ENCODE data around the gene SLC9A5. TPM values are rescaled to one million over a fixed set of nuclear protein-coding genes. Genes with fewer than 3 reads are reported as not detected.

The SLC9A5 gene
- total and polyA plus RNA-seq, 9 of the 15 experiments (the other 6 are each of a cell fraction or from before 2014, with no cell fraction given) = 0.06 to 3.1 (median 1.2) TPM

DNA sequence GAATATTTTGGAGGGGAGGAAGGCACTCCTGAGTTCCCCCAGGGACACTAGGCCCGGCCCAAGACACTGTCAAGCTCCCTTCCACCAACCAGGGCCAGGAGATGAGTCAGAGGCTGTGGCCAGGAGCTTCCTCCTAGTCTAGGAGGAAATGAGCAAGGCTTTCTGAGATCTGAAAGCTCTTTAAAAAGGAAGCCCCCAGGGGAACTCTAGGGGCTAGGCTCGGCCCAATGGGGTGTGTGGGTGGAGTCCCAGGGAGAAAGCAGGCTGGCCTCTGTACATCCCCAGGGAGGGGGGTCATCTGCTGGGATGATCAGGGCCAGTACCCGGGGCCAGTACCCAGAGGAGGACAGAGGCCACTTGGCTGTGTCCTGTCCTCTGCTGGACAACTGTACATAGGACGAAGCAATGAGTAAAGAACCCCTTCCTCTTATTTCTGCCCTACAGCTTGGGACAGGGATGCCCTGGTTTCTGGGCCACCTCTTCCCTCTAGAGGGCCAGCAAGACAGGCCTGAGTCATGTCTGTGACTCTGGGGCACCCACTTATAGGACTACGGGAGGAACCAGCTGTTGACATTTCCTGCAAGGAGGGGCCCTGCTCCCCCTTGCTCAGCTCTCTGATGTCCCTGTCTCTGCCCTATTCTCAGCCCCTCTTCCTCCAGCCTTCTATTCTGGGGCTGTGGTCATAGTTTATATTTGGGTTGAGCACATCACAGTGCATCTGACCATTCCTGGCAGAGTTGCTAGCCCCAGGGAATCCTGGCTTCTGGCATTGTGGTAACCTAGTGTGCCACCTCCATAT, 4.2 kb upstream of the SLC9A5 start (continued):
- TF ChIP-seq, protein P1, sequence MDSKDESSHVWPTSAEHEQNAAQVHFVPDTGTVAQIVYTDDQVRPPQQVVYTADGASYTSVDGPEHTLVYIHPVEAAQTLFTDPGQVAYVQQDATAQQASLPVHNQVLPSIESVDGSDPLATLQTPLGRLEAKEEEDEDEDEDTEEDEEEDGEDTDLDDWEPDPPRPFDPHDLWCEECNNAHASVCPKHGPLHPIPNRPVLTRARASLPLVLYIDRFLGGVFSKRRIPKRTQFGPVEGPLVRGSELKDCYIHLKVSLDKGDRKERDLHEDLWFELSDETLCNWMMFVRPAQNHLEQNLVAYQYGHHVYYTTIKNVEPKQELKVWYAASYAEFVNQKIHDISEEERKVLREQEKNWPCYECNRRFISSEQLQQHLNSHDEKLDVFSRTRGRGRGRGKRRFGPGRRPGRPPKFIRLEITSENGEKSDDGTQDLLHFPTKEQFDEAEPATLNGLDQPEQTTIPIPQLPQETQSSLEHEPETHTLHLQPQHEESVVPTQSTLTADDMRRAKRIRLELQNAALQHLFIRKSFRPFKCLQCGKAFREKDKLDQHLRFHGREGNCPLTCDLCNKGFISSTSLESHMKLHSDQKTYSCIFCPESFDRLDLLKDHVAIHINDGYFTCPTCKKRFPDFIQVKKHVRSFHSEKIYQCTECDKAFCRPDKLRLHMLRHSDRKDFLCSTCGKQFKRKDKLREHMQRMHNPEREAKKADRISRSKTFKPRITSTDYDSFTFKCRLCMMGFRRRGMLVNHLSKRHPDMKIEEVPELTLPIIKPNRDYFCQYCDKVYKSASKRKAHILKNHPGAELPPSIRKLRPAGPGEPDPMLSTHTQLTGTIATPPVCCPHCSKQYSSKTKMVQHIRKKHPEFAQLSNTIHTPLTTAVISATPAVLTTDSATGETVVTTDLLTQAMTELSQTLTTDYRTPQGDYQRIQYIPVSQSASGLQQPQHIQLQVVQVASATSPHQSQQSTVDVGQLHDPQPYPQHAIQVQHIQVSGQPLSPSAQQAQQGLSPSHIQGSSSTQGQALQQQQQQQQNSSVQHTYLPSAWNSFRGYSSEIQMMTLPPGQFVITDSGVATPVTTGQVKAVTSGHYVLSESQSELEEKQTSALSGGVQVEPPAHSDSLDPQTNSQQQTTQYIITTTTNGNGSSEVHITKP (IDR thresholded peaks at IDR 0.05; ENCODE audit: partially characterized antibody) = peak; percentile 63
- TF ChIP-seq ESRRB (CRISPR knock-in tag; IDR thresholded peaks at IDR 0.05; ENCODE audit: borderline replicate concordance) (no peak), CTBP1 (IDR thresholded peaks at IDR 0.05; ENCODE audit: borderline replicate concordance) (peak; percentile 24; the same call in 1 of the 2 replicates), GABPA (tag; conservative IDR thresholded peaks at IDR 0.05; ENCODE audit: low read depth) (0 out of 2 replicates have a peak, but pooled peaks have one; percentile 28), FOSL1 (tag; conservative IDR thresholded peaks at IDR 0.05) (peak; percentile 87), KAT2B (IDR thresholded peaks at IDR 0.05; ENCODE audit: low read depth, low read length) (no peak), OTX1 (CRISPR knock-in tag; IDR thresholded peaks at IDR 0.05) (no peak), KDM5B (IDR thresholded peaks at IDR 0.05; ENCODE audit: insufficient replicate concordance, low read depth, low read length) (peak; percentile 10), BRF1 (IDR thresholded peaks at IDR 0.05; ENCODE audit: borderline replicate concordance, extremely low read depth, insufficient read length) (no peak), ELK3 (CRISPR knock-in tag; IDR thresholded peaks at IDR 0.05) (no peak)

All from K562 (cell line).